BJ (cell line): ENCODE results near the gene RFESD. TPM values are rescaled to one million over a fixed set of nuclear protein-coding genes. Genes with fewer than 3 reads are reported as not detected.
A peak's percentile ranks its signal among the peaks of the same experiment; 100 is the strongest.

Source experiments
- CTCF ChIA-PET: fragments of 350-600 bp; formaldehyde crosslinking; extraction: SDS; loops from one replicate; lab custom pipeline; 2021; ENCODE audit warnings: antibody characterized with exemption, inconsistent platforms; lab: Yijun Ruan, JAX
- POLR2A ChIA-PET: fragments of 300-600 bp; sonication (Branson Sonifier 250); formaldehyde crosslinking; extraction: SDS; loops from one replicate; lab custom pipeline; 2021; ENCODE audit warnings: antibody characterized with exemption; lab: Charles Lee
- DNase-seq: peaks from one replicate; pipeline ENCODE4 v3.0.0-alpha.2; 2011; ENCODE audit warnings: low read depth
- H3K27me3 ChIP-seq: 2 replicates; pipeline ENCODE4 v1.6.0; 2011; ENCODE audit warnings: low read length; ENCODE audit not compliant: control insufficient read depth, insufficient read depth
- H3K36me3 ChIP-seq: 2 replicates; pipeline ENCODE4 v1.5.1; 2011; ENCODE audit warnings: low read length; ENCODE audit not compliant: control insufficient read depth, insufficient read depth
- H3K4me3 ChIP-seq: 2 replicates; pipeline ENCODE4 v1.5.1; 2011; ENCODE audit warnings: low read depth, mild to moderate bottlenecking, control low read depth, low read length
- polyA plus RNA-seq: library from polyadenylated mRNA; depleted of rRNA; stranded (reverse); fragments of >200 nt; gene quantifications from 2 replicates; pipeline ENCODE4 v1.2.3, GENCODE V29; 2011
- TF ChIP-seq, protein P1 (sequence below): IDR thresholded peaks from 2 replicates; pipeline ENCODE4 v1.5.1; 2011; ENCODE audit warnings: low read depth, mild to moderate bottlenecking, control low read depth, inconsistent platforms, low read length, moderate library complexity; ENCODE audit not compliant: insufficient read depth

RFESD gene
- polyA plus RNA-seq, 1 experiment: 1.1 TPM

DNA sequence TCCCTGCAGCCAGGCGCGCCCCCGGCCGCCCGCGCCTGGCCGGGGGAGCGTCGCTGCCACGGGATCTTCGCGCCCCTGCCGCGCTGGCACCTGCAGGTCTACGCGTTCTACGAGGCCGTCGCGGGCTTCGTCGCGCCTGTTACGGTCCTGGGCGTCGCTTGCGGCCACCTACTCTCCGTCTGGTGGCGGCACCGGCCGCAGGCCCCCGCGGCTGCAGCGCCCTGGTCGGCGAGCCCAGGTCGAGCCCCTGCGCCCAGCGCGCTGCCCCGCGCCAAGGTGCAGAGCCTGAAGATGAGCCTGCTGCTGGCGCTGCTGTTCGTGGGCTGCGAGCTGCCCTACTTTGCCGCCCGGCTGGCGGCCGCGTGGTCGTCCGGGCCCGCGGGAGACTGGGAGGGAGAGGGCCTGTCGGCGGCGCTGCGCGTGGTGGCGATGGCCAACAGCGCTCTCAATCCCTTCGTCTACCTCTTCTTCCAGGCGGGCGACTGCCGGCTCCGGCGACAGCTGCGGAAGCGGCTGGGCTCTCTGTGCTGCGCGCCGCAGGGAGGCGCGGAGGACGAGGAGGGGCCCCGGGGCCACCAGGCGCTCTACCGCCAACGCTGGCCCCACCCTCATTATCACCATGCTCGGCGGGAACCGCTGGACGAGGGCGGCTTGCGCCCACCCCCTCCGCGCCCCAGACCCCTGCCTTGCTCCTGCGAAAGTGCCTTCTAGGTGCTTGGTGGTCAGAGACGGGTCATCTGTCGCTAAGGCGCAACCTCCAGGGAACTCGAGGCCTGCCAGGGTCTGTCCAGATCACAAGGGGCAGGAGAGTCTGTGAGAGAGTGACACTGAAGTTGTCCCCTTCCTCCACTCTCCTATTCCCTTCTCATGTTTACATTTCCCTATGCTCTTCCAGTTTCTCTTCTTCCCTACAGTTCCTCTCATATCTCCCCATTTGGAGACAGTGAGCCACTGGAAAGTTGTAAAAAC, 25.4 kb upstream of the RFESD start:
- H3K4me3 ChIP-seq: peak overlapping the region; percentile 50
- no peak for DNase-seq
- POLR2A ChIA-PET: no interaction called here
- CTCF ChIA-PET: interaction anchor here (1.1 kb wide), 1 partner anchor 11 kb away, joined by 3 read pairs; no protein-coding TSS in a partner anchor
- H3K36me3 ChIP-seq: no peaks in the 10 kb centered on the region
- TF ChIP-seq, protein P1, sequence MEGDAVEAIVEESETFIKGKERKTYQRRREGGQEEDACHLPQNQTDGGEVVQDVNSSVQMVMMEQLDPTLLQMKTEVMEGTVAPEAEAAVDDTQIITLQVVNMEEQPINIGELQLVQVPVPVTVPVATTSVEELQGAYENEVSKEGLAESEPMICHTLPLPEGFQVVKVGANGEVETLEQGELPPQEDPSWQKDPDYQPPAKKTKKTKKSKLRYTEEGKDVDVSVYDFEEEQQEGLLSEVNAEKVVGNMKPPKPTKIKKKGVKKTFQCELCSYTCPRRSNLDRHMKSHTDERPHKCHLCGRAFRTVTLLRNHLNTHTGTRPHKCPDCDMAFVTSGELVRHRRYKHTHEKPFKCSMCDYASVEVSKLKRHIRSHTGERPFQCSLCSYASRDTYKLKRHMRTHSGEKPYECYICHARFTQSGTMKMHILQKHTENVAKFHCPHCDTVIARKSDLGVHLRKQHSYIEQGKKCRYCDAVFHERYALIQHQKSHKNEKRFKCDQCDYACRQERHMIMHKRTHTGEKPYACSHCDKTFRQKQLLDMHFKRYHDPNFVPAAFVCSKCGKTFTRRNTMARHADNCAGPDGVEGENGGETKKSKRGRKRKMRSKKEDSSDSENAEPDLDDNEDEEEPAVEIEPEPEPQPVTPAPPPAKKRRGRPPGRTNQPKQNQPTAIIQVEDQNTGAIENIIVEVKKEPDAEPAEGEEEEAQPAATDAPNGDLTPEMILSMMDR: no peak
- H3K27me3 ChIP-seq: no peaks in the 10 kb centered on the region; the same call in 1 of the 2 replicates

DNA sequence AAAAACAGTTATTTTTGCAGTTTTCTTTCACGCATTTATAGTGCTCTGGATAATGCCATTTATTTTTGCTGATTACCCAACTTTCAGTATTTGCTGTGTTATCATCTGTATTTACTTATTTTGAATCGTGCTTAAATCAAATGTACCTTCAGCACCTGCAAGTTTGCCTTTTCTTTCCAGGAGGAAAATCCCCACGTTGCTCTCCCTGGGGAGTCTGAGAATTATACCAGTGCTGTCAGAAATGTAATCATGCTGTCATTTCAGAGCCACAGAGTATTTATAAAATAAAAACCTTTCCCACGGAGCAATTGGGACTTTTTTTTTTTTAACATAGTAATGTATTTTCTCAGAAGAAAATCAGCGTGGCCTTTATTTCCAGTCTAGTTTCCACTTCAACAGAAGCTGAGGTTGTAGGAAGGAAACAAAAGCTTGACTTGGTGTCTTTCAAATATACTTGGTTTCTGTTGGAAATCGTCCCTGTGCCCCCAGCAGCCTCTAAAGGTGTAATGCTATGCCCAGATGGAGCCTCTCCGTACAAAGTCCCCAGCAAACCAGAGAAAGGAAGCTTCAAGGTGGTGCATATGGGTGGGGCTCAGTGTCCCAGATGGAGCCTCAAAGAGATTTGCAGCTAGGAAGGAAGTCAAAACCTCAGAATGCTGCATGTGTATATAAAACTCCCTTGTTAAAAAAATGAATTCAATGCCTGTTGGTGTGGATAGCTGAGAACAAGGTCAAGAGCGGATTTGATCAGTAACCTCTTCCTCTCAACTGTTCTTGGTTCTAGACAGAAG, 24.5 kb upstream of the RFESD start:
- ChIA-PET POLR2A (no interaction called here), CTCF (interaction anchor here (1.0 to 1.8 kb wide), 3 partner anchors 9 to 174 kb away, joined by 3 to 6 read pairs (median 4); no protein-coding TSS in a partner anchor)
- TF ChIP-seq, protein P1: no peak
- Histone ChIP-seq H3K27me3 (no peaks in the 10 kb centered on the region; the same call in 1 of the 2 replicates), H3K36me3 (no peaks in the 10 kb centered on the region), H3K4me3 (no peak overlapping the region)
- no peak for DNase-seq

DNA sequence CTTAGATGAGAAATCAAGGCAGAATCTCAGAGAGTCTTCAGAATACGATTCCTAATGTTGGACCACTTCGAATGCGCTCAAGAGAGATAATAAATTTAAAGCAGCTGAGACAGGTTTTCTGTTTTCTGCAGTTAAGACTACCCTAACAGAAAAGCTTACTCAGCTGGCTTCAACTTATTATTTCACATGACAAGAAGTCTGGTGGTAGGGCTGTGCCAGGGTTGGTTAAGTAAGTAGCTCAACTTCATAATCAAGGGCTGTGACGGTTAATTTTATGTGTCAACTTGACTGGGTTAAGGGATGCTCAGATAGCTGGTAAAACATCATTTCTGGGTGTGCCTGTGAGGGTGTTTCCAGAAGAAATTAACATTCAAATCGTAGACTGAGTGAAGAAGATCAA, 22.9 kb upstream of the RFESD start:
- POLR2A ChIA-PET: no interaction called here
- TF ChIP-seq, protein P1: no peak
- DNase-seq: no peak
- Histone ChIP-seq H3K36me3 (no peaks in the 10 kb centered on the region), H3K27me3 (no peaks in the 10 kb centered on the region; the same call in 1 of the 2 replicates), H3K4me3 (no peak overlapping the region)
- CTCF ChIA-PET: interaction anchor here (0.5 to 1.8 kb wide), 2 partner anchors 18 to 117 kb away, joined by 4 to 6 read pairs; no protein-coding TSS in a partner anchor

DNA sequence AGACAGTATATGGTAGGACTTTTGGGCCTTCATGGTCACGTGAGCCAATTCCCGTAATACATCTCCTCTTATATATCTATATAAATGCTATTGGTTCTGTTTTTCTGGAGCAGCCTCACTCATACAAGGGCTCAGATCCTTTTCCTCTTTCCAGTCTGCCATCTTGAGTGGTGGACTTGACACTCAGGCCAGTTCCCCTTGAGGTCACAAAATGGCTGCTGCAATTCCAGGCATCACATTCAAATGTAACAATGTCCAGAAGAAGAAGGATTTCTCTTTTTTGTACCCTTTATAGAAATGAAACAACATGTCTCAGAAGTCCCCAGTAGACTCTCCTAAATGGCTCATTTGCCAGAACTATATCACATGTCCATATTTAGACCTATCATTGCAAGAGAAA, 22.2 kb upstream of the RFESD start:
- no peaks in the 10 kb centered on the region for H3K36me3 ChIP-seq
- no peak for DNase-seq
- ChIA-PET POLR2A (no interaction called here), CTCF (no interaction called here)
- H3K4me3 ChIP-seq: no peak overlapping the region
- TF ChIP-seq, protein P1: no peak
- H3K27me3 ChIP-seq: no peaks in the 10 kb centered on the region; the same call in 1 of the 2 replicates
